H1 (cell line): ENCODE data around the gene C2orf80.

Experiments used
- CTCF ChIP-seq, 3 experiments: IDR thresholded peaks; 1 replicate in 2 of 3; 2 replicates in 1 of 3; pipeline versions ENCODE4 v1.5.1 to v1.6.1; 2011; ENCODE audit warnings: low read length in 3 of 3, mild to moderate bottlenecking in 3 of 3, inconsistent platforms in 2 of 3, low read depth in 1 of 3, moderate library complexity in 1 of 3; ENCODE audit not compliant: insufficient read depth in 1 of 3; ENCODE audit errors: control extremely low read depth in 1 of 3
- EZH2 ChIP-seq: fragments of 200-600 bp; sonication (generic); IDR thresholded peaks from 2 replicates; pipeline ENCODE4 v1.7.1; 2012; ENCODE audit warnings: low read depth, mild to moderate bottlenecking, moderate library complexity, low read length, inconsistent platforms; ENCODE audit not compliant: severe bottlenecking
- JUND ChIP-seq: IDR thresholded peaks from 2 replicates; pipeline ENCODE4 v1.6.1; 2011; ENCODE audit warnings: mild to moderate bottlenecking, improper control_type of control experiment, low read length
- NRF1 ChIP-seq: IDR thresholded peaks from 2 replicates; pipeline ENCODE4 v1.6.1; 2011; ENCODE audit warnings: mild to moderate bottlenecking, low read depth, low read length, improper control_type of control experiment
- POLR2A ChIP-seq, 2 experiments: IDR thresholded peaks; 1 replicate in 1 of 2; 2 replicates in 1 of 2; pipeline ENCODE4 v1.6.1; 2011; ENCODE audit warnings: low read depth in 2 of 2, low read length in 2 of 2, mild to moderate bottlenecking in 2 of 2; ENCODE audit errors: control extremely low read depth in 1 of 2
- RAD21 ChIP-seq, 2 experiments: IDR thresholded peaks in 1 of 2; conservative IDR thresholded peaks in 1 of 2; 2 replicates each; pipeline ENCODE4 v1.6.1; 2011; ENCODE audit warnings: low read depth in 2 of 2, low read length in 2 of 2, improper control_type of control experiment in 1 of 2, inconsistent platforms in 1 of 2, mild to moderate bottlenecking in 1 of 2, moderate library complexity in 1 of 2
- RNF2 ChIP-seq: fragments of 200-900, 300-1000 bp; sonication (generic); IDR thresholded peaks from 2 replicates; pipeline ENCODE4 v1.7.1; 2016; ENCODE audit warnings: borderline replicate concordance, low read depth, mild to moderate bottlenecking, antibody characterized with exemption, low read length; ENCODE audit not compliant: poor library complexity, severe bottlenecking; ENCODE audit errors: missing control alignments
- SIX5 ChIP-seq: IDR thresholded peaks from 2 replicates; pipeline ENCODE4 v1.6.1; 2011; ENCODE audit warnings: mild to moderate bottlenecking, low read depth, low read length
- TF ChIP-seq, protein P1 (sequence below): IDR thresholded peaks from 2 replicates; pipeline ENCODE4 v1.6.1; 2012; ENCODE audit warnings: low read length, inconsistent platforms

DNA sequence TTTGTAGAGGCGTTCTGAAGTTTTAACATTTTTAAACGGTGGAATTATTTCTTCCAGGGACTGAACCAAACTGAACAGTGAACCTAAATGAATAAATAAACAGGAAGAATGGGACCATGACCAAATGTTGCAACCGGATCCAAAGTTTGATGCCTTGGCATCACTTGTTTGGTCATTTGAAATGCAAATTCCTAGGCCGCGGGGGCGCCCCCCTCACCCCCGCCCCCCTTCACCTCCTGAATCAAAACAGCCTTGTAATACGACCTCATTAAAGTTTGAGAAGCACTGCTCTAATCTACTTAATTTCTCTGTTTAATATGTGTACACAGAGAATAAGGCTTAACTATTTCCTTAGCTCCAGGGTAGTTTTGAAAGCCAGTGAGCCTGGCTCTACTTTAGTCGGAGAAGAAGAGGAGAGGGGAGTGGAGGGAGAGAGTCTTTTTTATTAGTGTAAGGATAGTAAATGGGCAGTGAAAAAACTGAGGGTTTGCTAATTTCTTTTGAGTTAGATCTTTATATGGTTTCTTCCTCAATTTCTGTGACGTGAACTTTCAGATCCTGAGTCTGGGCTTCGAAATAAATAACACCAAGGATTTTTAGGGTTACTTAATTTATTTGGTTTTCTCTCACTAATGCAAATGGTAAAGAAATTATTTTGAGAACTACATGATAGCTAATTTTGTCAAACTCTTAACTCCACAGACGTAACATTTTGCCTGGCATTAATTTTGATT, 5.7 kb downstream of the C2orf80 start:
- TF ChIP-seq RAD21 (IDR thresholded peaks at IDR 0.05 in 1 of 2, conservative IDR thresholded peaks at IDR 0.05 in 1 of 2; ENCODE audit: low read depth in 2 of 2, low read length in 2 of 2) (no peak), NRF1 (no peak), EZH2 (no peak), POLR2A (IDR thresholded peaks at IDR 0.05; ENCODE audit: control extremely low read depth in 1 of 2, low read depth in 2 of 2, low read length in 2 of 2) (no peak), RNF2 (no peak), JUND (no peak), SIX5 (no peak), CTCF (IDR thresholded peaks at IDR 0.05; ENCODE audit: control extremely low read depth in 1 of 3, insufficient read depth in 1 of 3, low read depth in 1 of 3, low read length in 3 of 3) (no peak)
- TF ChIP-seq, protein P1, sequence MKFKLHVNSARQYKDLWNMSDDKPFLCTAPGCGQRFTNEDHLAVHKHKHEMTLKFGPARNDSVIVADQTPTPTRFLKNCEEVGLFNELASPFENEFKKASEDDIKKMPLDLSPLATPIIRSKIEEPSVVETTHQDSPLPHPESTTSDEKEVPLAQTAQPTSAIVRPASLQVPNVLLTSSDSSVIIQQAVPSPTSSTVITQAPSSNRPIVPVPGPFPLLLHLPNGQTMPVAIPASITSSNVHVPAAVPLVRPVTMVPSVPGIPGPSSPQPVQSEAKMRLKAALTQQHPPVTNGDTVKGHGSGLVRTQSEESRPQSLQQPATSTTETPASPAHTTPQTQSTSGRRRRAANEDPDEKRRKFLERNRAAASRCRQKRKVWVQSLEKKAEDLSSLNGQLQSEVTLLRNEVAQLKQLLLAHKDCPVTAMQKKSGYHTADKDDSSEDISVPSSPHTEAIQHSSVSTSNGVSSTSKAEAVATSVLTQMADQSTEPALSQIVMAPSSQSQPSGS: no peak
